Common myeloid progenitor, CD34-positive (primary cell): ENCODE results near the gene TMEM82.

Experiments
- CTCF ChIA-PET: fragments of 350-600 bp; sonication (Branson Sonifier 250); formaldehyde crosslinking; loops from one replicate; lab custom pipeline; 2021; ENCODE audit warnings: antibody characterized with exemption; lab: Charles Lee
- POLR2A ChIA-PET: fragments of 350-600 bp; sonication (Branson Sonifier 250); formaldehyde crosslinking; loops from one replicate; lab custom pipeline; 2021; ENCODE audit warnings: antibody characterized with exemption; lab: Charles Lee
- DNase-seq, 3 donors: peaks; one replicate each; pipeline versions ENCODE4 v3.0.0 to v3.0.0-alpha.2; 2013
- H3K27ac ChIP-seq, 2 experiments: 1 replicate in 1 of 2; 2 replicates in 1 of 2; pipeline ENCODE4 v1.7.0; 2013; ENCODE audit warnings: inconsistent platforms in 2 of 2, low read length in 2 of 2, mild to moderate bottlenecking in 2 of 2, low read depth in 1 of 2, moderate library complexity in 1 of 2; ENCODE audit not compliant: severe bottlenecking in 2 of 2, insufficient read depth in 1 of 2, poor library complexity in 1 of 2
- H3K27me3 ChIP-seq, 5 experiments: replicated peaks in 2 of 5; 1 replicate in 3 of 5; 2 replicates in 2 of 5; pipeline versions ENCODE4 v1.6.1 to v1.7.0; 2013; ENCODE audit warnings: low read length in 4 of 5, mild to moderate bottlenecking in 2 of 5, moderate library complexity in 2 of 5, inconsistent platforms in 1 of 5; ENCODE audit not compliant: insufficient read depth in 5 of 5, control insufficient read depth in 4 of 5
- H3K36me3 ChIP-seq, 4 experiments: 1 replicate in 2 of 4; 2 replicates in 2 of 4; pipeline versions ENCODE4 v1.6.1 to v1.7.0; 2013; ENCODE audit warnings: low read length in 3 of 4, control low read depth in 1 of 4, mild to moderate bottlenecking in 1 of 4; ENCODE audit not compliant: control insufficient read depth in 4 of 4, insufficient read depth in 4 of 4
- H3K4me1 ChIP-seq, 4 experiments: 1 replicate in 3 of 4; 2 replicates in 1 of 4; pipeline versions ENCODE4 v1.6.1 to v1.7.1; 2013; ENCODE audit warnings: low read length in 3 of 4, mild to moderate bottlenecking in 3 of 4, control low read depth in 1 of 4, inconsistent platforms in 1 of 4, moderate library complexity in 1 of 4; ENCODE audit not compliant: control insufficient read depth in 4 of 4, insufficient read depth in 4 of 4; ENCODE audit errors: control extremely low read depth in 1 of 4
- H3K4me3 ChIP-seq, 7 experiments: 1 replicate in 4 of 7; 2 replicates in 3 of 7; pipeline versions ENCODE4 v1.5.1 to v1.7.0; 2013; ENCODE audit warnings: mild to moderate bottlenecking in 7 of 7, low read length in 6 of 7, moderate library complexity in 6 of 7, inconsistent platforms in 2 of 7, low read depth in 2 of 7, control low read depth in 1 of 7; ENCODE audit not compliant: insufficient read depth in 4 of 7, control insufficient read depth in 1 of 7; ENCODE audit errors: extremely low read depth in 1 of 7
- H3K9me3 ChIP-seq, 5 experiments: 1 replicate in 4 of 5; 2 replicates in 1 of 5; pipeline versions ENCODE4 v1.6.1 to v1.7.1; 2013; ENCODE audit warnings: low read length in 4 of 5, mild to moderate bottlenecking in 2 of 5, inconsistent platforms in 1 of 5, low read depth in 1 of 5, moderate library complexity in 1 of 5; ENCODE audit not compliant: control insufficient read depth in 4 of 5, insufficient read depth in 2 of 5; ENCODE audit errors: control extremely low read depth in 1 of 5
- WGBS: methylation state at CpG from one replicate; pipeline ENCODE4 v1.1.5; 2013; ENCODE audit not compliant: insufficient coverage; 5-methylcytosine and 5-hydroxymethylcytosine counted together

The TMEM82 gene

GRCh38 chr1:15708486-15709137, 33.7 kb upstream of the TMEM82 start:
- Histone ChIP-seq H3K27ac (no peak overlapping the region), H3K9me3 (no peaks in the 10 kb centered on the region), H3K4me3 (no peak overlapping the region), H3K27me3 (no peaks in the 10 kb centered on the region), H3K36me3 (peaks cover 0 to 13% (median 5%) of the 10 kb centered on the region in 4 experiments), H3K4me1 (no peaks in the 10 kb centered on the region)
- no peak for DNase-seq
- 100% methylated on average over 6 of the region's 15 CpGs for WGBS
- ChIA-PET CTCF (interaction anchor here (0.9 to 1.5 kb wide), 2 partner anchors 8 to 11 kb away, joined by 4 to 5 read pairs; no protein-coding TSS in a partner anchor), POLR2A (no interaction called here)

GRCh38 chr1:15709226-15709625, 33.1 kb upstream of the TMEM82 start:
- Histone ChIP-seq H3K4me3 (no peak overlapping the region), H3K27me3 (no peaks in the 10 kb centered on the region), H3K4me1 (no peaks in the 10 kb centered on the region), H3K36me3 (peaks cover 0 to 15% (median 5%) of the 10 kb centered on the region in 4 experiments), H3K27ac (no peak overlapping the region), H3K9me3 (no peaks in the 10 kb centered on the region)
- 100% methylated on average over 3 of the region's 4 CpGs for WGBS
- ChIA-PET POLR2A (no interaction called here), CTCF (interaction anchor here (1.3 kb wide), 1 partner anchor 115 kb away, joined by 4 read pairs; no protein-coding TSS in a partner anchor)
- no peak for DNase-seq

DNA sequence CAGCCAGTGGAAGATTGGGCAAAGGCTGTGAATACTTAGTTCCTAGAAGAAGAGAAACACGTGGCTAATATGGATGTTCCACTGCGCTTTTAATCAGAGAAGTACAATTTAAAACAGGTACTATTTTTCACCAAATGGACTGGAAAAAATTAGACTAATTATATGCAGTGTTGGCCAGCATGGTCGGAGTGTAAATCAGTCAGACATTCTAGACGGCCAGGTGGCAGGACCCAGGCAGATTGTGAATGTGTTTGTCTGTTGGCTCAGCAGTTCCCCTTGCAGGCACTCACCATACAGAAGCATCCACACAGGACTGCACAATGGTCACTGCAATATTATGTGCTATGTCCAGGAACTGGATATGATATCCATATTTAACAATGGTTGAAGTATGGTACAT, 30.1 kb upstream of the TMEM82 start:
- CTCF ChIA-PET = interaction anchor here (1.3 kb wide), 1 partner anchor 27 kb away, joined by 3 read pairs; no protein-coding TSS in a partner anchor
- no peak for DNase-seq
- POLR2A ChIA-PET = no interaction called here
- 100% methylated on average over 1 of the region's 4 CpGs for WGBS
- Histone ChIP-seq H3K4me3 (no peak overlapping the region), H3K9me3 (no peaks in the 10 kb centered on the region), H3K4me1 (no peaks in the 10 kb centered on the region), H3K36me3 (peaks cover 4 to 25% (median 9%) of the 10 kb centered on the region in 4 experiments), H3K27me3 (no peaks in the 10 kb centered on the region), H3K27ac (no peak overlapping the region)

DNA sequence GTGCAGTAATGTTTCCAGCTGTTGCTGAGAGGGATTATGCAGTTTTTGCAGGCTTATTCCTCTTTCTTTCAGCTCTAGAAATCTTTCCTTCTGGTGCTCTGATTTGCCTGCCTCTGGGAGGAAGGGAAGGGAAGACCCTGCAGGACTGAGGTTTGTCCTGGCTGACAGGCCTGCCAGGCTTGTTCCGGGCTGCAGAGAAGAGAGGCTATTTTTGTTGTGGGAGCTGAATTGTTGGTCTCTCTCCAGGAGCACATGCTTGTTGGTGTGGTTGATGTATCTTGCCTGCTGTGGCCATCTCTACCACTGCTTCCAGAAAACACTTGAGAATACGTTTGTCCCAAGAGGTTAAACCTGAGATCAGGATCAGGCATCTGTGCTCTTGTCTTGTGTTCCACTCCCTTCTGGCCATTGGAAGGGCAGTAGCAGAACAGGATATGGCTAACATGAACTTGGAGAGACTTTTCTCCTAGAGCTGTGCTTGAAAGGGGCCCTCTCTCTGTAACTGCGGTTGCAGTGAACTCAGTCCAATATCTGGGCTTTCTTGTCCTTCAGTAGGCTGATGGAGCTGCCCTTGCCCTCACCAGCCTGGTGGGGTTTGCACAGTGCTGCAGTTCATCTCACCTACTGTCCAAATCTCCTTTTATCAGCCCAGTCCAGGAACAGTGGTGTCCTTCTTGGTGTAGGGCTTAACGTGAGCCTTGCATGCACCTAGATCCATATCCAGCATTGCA, 27.7 kb upstream of the TMEM82 start:
- POLR2A ChIA-PET = no interaction called here
- Histone ChIP-seq H3K36me3 (peaks cover 9 to 44% (median 29%) of the 10 kb centered on the region in 4 experiments), H3K4me1 (no peaks in the 10 kb centered on the region), H3K4me3 (no peak overlapping the region), H3K9me3 (no peaks in the 10 kb centered on the region), H3K27me3 (no peaks in the 10 kb centered on the region), H3K27ac (no peak overlapping the region)
- 100% methylated on average over 4 of the region's 4 CpGs for WGBS
- no peak for DNase-seq
- CTCF ChIA-PET = interaction anchor here (0.7 to 1.0 kb wide), 2 partner anchors 13 to 73 kb away, joined by 3 read pairs; no protein-coding TSS in a partner anchor

DNA sequence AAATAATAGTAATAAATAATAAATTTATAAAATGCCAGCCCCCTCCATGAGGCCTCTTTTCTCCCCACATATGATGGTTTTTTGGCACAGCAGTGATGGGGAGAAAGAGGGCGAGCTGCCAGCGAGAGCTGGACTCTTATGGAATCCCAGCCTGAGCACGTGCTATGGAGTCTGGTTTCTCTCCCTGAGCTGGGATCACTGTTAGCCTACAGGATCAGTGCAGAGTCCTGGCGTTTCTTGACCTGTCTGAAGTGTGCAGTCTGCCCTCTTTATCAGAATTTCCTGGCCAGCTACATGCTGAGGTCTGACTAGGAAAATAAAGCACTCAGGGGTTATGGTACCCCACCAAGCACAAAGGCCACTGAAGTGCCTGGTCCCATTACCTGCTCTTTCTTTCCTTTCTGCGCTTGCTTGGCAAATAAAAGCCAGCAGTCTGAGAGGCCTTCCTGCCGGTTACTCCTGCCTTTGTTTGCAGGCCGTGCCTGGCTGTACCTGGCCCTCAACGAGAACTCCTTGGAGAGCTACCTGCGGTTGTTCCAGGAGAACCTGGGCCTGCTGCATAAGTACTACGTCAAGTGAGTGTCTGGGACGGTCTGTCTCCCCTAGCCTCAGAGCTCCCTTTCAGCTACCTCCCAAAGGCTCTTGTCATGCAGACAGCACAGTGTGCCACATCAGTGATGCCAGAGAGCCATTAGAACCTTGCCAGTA, 24.7 kb upstream of the TMEM82 start:
- WGBS = 96% methylated on average over 10 of the region's 11 CpGs
- Histone ChIP-seq H3K4me1 (no peaks in the 10 kb centered on the region), H3K27ac (no peak overlapping the region), H3K36me3 (peaks cover 12 to 63% (median 48%) of the 10 kb centered on the region in 4 experiments), H3K27me3 (no peaks in the 10 kb centered on the region), H3K4me3 (no peak overlapping the region), H3K9me3 (no peaks in the 10 kb centered on the region)
- ChIA-PET POLR2A (interaction anchor here (1.3 kb wide), 1 partner anchor 21 kb away, joined by 3 read pairs; no protein-coding TSS in a partner anchor), CTCF (interaction anchor here (1.1 kb wide), 1 partner anchor 122 kb away, joined by 3 read pairs; no protein-coding TSS in a partner anchor)
- DNase-seq = no peak

DNA sequence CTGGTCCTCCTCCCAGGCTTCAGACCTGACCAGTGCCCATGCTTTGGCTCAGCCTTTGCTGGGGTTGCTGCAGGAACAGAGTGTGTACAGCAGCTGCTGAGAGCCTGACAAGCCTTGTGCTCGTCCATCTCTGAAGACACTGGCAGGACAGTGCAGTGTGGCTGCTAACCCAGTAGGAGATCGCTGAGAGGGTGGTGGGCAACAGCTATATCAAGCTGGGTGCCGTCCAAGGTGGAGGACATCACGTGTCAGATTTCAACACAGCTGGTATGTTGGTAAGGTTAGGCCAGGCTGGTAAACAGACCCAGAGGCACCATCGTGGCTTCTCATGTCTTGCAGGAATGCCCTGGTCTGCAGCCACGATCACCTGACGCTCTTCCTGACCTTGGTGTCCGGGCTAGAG, 24.1 kb upstream of the TMEM82 start:
- no peak for DNase-seq
- POLR2A ChIA-PET = no interaction called here
- H3K4me1 ChIP-seq = no peaks in the 10 kb centered on the region
- no peak overlapping the region for H3K4me3 ChIP-seq
- H3K9me3 ChIP-seq = no peaks in the 10 kb centered on the region
- CTCF ChIA-PET = interaction anchor here (1.1 kb wide), 1 partner anchor 122 kb away, joined by 3 read pairs; no protein-coding TSS in a partner anchor
- no peaks in the 10 kb centered on the region for H3K27me3 ChIP-seq
- H3K27ac ChIP-seq = no peak overlapping the region
- 95% methylated on average over 4 of the region's 8 CpGs for WGBS
- peaks cover 12 to 69% (median 51%) of the 10 kb centered on the region in 4 experiments for H3K36me3 ChIP-seq
